HG03442 (cell line): ENCODE measurements around the gene PTRH2.
"Not testable (repeated sequence)": the region's sequence is repeated elsewhere in the genome, so short reads cannot be mapped to it uniquely, and the experiment has no call there.

Source experiments
- ATAC-seq: cut with Tn5 transposase; IDR thresholded peaks from one replicate; pipeline ENCODE4 v1.9.1; 2021; ENCODE audit warnings: mild to moderate bottlenecking, moderate library complexity; ENCODE audit not compliant: unreplicated experiment

The PTRH2 gene

DNA sequence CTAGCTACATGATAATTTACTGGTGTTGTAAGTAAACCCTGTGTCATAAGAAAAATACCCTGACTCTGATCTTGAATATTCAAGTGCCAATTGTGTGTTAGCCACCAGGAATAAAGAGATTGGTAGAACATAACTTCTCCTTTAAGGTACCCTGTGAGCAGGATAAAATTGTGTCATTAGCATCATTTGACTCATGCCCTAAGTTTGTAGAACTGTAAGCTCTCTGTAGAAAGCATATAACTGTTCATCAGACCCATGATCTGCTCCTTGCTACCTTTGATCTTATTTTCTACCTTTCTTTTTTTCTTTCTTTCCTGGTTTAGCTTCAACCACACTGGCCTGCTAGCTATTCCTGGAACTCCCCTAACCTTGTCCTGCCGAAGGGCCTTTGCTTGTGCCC is 35.8 kb downstream of the PTRH2 start:
- no peak for ATAC-seq

DNA sequence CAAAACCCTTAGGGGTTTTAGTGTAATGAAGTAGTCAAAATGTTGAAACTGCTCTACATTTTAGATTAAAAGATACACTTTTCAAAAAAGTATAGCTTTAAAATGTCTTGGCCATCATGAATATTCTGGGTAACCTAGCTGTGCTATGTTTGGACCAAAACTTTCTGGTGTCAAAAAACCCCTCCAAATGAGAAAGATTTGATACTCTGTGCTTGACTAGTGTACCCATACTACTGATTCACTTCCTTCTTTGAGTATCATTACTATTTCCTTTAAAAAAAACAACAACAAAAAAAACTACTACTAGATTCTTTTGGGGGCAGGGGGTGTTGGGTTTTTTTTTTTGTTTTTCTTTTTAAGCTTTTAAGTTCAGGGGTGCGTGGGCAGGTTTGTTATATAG is 37.3 kb downstream of the PTRH2 start:
- ATAC-seq, result no peak

DNA sequence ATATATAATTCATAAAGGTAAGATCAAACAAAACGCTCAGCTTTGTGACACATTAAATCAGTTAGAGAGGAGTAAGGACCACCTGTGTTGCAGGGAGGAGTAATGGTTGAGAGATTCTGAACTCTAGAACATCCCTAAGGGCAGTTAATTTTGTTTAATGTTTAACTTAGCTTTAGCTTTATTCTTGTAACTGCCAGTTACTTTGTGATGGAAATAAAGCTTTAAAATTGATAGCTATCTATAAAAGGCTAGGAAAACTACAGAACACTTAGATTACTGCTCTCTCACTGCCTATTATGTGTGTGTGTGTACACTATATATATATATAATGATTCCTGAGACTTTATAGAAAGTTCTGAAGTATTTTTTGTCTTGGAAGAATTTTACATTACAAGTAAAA is 37.8 kb downstream of the PTRH2 start:
- ATAC-seq, result no peak

DNA sequence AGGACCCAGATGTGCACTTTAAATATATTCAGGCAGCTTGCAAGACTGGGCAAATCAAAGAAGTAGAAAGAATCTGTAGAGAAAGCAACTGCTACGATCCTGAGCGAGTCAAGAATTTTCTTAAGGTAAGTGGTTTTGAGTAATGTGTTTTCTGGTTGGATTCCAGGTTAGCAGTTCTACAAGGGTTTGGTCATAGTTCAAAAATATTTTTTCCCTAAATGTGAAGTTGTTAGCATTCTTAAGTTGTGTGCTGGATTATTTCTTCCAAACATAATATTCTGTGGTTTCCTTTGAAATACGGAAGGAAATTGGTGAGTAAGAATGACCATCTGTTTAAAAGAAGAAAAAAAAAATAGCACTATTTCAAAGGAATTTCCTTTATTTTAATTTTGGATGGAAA is 38.4 kb downstream of the PTRH2 start:
- no peak for ATAC-seq

DNA sequence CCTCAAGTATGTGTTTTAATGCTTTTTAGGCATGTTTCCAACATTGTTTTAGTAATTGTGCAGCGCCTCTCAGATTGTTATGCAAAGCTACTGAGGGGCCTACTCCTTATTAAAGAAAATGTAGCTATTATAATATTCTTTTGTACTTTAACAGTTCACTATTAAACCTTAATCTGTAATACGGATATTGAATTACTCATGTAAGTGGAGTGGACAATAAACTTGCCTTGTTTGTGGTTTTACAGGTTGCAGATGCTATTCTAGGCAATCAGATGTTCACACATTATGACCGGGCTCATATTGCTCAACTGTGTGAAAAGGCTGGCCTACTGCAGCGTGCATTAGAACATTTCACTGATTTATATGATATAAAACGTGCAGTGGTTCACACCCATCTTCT is 41.0 kb downstream of the PTRH2 start:
- no peak for ATAC-seq

DNA sequence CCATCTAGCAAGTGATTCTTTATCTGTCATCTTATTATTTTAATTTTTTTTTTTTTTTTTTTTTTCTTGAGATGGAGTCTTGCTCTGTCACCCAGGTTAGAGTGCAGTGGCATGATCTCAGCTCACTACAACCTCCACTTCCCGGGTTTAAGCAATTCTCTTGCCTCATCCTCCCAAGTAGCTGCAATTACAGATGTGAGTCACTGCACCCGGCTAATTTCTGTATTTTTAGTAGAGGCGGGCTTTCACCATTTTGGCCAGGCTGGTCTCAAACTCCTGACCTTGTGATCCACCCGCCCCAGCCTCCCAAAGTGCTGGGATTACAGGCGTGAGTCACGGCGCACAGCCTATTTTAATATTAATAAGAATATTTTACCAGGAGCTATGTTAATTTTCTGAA is 50.6 kb downstream of the PTRH2 start:
- not testable (repeated sequence) for ATAC-seq

DNA sequence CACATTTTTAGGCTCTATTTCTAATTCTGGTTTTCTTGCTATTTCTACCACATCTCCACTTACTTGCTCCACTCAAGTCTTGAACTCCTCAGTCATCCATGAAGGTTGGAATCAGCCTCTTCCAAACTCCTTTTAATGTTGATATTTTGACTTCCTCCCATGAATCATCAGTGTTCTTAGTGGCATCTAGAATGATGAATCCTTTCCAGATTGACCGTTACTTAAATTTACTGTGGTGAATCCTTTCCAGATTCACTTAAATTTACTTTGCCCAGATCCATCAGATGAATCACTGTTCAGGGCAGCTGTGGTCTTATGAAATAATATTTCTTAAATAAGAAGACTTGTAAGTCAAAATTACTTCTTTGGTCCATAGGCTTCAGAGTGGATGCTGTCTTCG is 55.1 kb downstream of the PTRH2 start:
- ATAC-seq, result no peak

DNA sequence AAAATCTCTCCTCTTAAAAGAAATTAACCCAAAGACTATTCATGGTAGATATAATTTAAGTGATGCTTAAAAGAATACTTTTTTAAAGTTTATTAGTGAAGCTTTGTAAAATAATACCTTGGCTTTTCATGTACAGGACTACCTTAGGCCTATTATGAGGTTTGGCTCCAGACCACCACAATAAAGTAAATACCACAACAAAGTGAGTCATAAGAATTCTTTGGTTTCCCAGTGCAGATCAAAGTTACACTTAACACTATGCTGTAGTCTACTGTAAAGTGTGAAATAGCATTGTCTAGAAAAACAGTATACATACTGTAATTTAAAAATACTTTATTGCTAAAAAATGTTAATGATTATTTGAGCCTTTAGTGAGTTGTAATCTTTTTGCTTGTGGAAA is 55.9 kb downstream of the PTRH2 start:
- no peak for ATAC-seq

DNA sequence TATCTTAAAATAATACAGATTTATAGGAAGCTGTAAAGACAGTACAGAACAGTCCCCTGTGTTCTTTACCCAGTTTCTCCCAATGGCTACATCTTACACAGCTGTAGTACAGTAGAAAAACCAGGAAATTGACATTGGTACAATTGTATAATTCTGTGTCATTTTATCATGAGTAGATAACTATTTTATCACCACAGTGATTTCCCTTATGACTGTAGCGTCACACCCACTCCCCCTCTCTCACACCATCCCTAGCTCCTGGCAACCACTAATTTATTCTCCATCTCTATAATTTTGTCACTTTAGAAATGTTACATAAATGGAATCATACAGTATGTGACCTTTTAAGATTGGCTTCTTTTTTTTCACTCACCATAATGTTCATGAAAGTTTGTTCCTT is 56.6 kb downstream of the PTRH2 start:
- no peak for ATAC-seq

DNA sequence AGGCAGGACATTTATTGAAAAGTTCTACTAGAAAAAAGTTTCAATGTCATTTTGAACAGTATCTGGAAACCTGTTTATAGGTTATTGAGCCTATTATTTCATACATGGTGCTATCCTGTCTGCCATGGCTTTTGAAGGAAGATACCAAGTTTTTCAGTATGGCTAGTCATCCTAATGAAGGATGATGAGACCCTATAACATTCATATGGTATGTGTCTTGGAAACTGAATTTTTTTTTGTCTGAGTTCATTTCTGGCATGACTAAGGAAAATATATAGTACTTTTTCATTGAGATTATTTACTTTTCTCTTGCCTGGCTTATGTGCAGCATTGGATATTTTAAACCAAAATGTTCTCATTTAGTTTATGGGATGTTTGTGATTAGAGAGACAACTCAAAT is 57.3 kb downstream of the PTRH2 start:
- no peak for ATAC-seq
